CD1c-positive myeloid dendritic cell (primary cell): ENCODE data around the gene YIPF3.
"Not testable (repeated sequence)": the region's sequence is repeated elsewhere in the genome, so short reads cannot be mapped to it uniquely, and the experiment has no call there.

Experiments
- DNase-seq: peaks from one replicate; pipeline ENCODE4 v3.0.0-alpha.2; 2016; ENCODE audit errors: extremely low spot score

Gene YIPF3

GRCh38 chr6:43516697-43517504 is at the start of gene YIPF3, which contains the start of gene POLR1C:
Gene YIPF3, minus strand, starts transcription at chr6:43516926. Its CDS starts 119 bp downstream, at chr6:43516807.
Gene POLR1C, plus strand, starts transcription at chr6:43517089. Its CDS starts 21 bp downstream, at chr6:43517110.
- DNase-seq: peak; percentile 100

GRCh38 chr6:43559328-43559727 is 42.6 kb upstream of the YIPF3 start:
- no peak for DNase-seq

GRCh38 chr6:43557620-43558019 is 40.9 kb upstream of the YIPF3 start:
- not testable (repeated sequence) for DNase-seq

- no peak for DNase-seq
These were observed 30.5 kb upstream of the YIPF3 start for GRCh38 chr6:43547222-43547621.

GRCh38 chr6:43544461-43544860 is 27.7 kb upstream of the YIPF3 start:
- no peak for DNase-seq

GRCh38 chr6:43541774-43542471 is 25.2 kb upstream of the YIPF3 start:
- DNase-seq: no peak

- no peak for DNase-seq
These were observed 23.8 kb upstream of the YIPF3 start for GRCh38 chr6:43540507-43540906.

- DNase-seq: not testable (repeated sequence)
These were observed 22.7 kb upstream of the YIPF3 start for GRCh38 chr6:43539409-43539808.

- not testable (repeated sequence) for DNase-seq
These were observed 22.3 kb upstream of the YIPF3 start for GRCh38 chr6:43538986-43539385.

- DNase-seq: no peak
These were observed 15.5 kb upstream of the YIPF3 start for GRCh38 chr6:43532201-43532600.

- no peak for DNase-seq
These were observed 7.8 kb upstream of the YIPF3 start for GRCh38 chr6:43524483-43524961.

GRCh38 chr6:43523284-43523683 is 6.6 kb upstream of the YIPF3 start:
- no peak for DNase-seq

GRCh38 chr6:43522547-43523261 is 6.0 kb upstream of the YIPF3 start:
- no peak for DNase-seq

GRCh38 chr6:43521836-43522235 is 5.1 kb upstream of the YIPF3 start:
- DNase-seq: no peak

- DNase-seq: no peak
These were observed 3.4 kb upstream of the YIPF3 start for GRCh38 chr6:43520097-43520496.

- DNase-seq: no peak
These were observed 1.0 kb upstream of the YIPF3 start for GRCh38 chr6:43517505-43518357.

GRCh38 chr6:43516367-43516696 is 394 bp downstream of the YIPF3 start:
- DNase-seq: no peak

GRCh38 chr6:43515808-43516207 is 918 bp downstream of the YIPF3 start:
- no peak for DNase-seq

- DNase-seq: no peak
These were observed 4.8 kb downstream of the YIPF3 start for GRCh38 chr6:43511824-43512415.

GRCh38 chr6:43510827-43511163 is 5.9 kb downstream of the YIPF3 start:
- no peak for DNase-seq
